K562 (cell line): ENCODE measurements around the gene MBNL1. TPM values are rescaled to one million over a fixed set of nuclear protein-coding genes. Genes with fewer than 3 reads are reported as not detected.

ENCODE experiments used
- ATAC-seq: fragments of 200-7000 bp; cut with Tn5 transposase; 3 replicates; pipeline ENCODE4 v1.9.1; 2020; ENCODE audit warnings: moderate library complexity
- BruUV-seq: library from RNA; stranded (reverse); fragments of 400-500 nt; replicated peaks from 2 replicates; lab custom pipeline; 2021; lab: Mats Ljungman, UMichigan
- CTCF ChIA-PET: fragments of 300-600 bp; formaldehyde crosslinking; extraction: SDS; loops from one replicate; lab custom pipeline; 2021; ENCODE audit warnings: low intra/inter-chr PET ratio; lab: Yijun Ruan, JAX
- POLR2A ChIA-PET: fragments of 300-600, 350-650 bp; sonication (Branson Sonifier 250); formaldehyde crosslinking; extraction: SDS; loops from one replicate; lab custom pipeline; 2021; ENCODE audit warnings: antibody characterized with exemption, inconsistent platforms; lab: Yijun Ruan, JAX
- DNase-seq, 4 experiments: peaks; one replicate each; pipeline versions ENCODE4 v3.0.0 to v3.0.0-alpha.2; 2011 to 2018; ENCODE audit warnings: low spot score in 3 of 4, mixed read lengths in 3 of 4; ENCODE audit errors: extremely low read depth in 1 of 4
- FAIRE-seq: peaks from 2 replicates; lab custom pipeline; 2011; peaks lifted over from hg19 to GRCh38; lab: Jason Lieb, UNC
- H2AFZ ChIP-seq: 2 replicates; pipeline ENCODE4 v1.6.0; 2011; ENCODE audit warnings: low read depth, low read length, control low read depth, inconsistent platforms
- H3K27ac ChIP-seq: fragments of 200-600 bp; 3 replicates; pipeline ENCODE4 v1.8.0; 2011; ENCODE audit warnings: low read depth, mild to moderate bottlenecking, control low read depth, inconsistent platforms, low read length, moderate library complexity, mixed read lengths; ENCODE audit errors: extremely low read depth
- H3K27me3 ChIP-seq, 2 experiments: fragments of 300-600 bp in 1 of 2; 2 replicates in 1 of 2; 3 replicates in 1 of 2; pipeline versions ENCODE4 v1.6.0 to v1.8.0; 2011; ENCODE audit warnings: inconsistent platforms in 2 of 2, low read length in 2 of 2, mild to moderate bottlenecking in 1 of 2, mixed read lengths in 1 of 2, moderate library complexity in 1 of 2; ENCODE audit not compliant: control insufficient read depth in 2 of 2, insufficient read depth in 2 of 2
- H3K36me3 ChIP-seq: fragments of 300-600 bp; 3 replicates; pipeline ENCODE4 v1.8.0; 2011; ENCODE audit warnings: mild to moderate bottlenecking, low read length, inconsistent platforms; ENCODE audit not compliant: control insufficient read depth, insufficient read depth
- H3K4me1 ChIP-seq, 2 experiments: fragments of 200-600 bp in 1 of 2; replicated peaks in 1 of 2; 2 replicates in 1 of 2; 3 replicates in 1 of 2; pipeline versions ENCODE4 v1.5.1 to v1.8.0; 2011; ENCODE audit warnings: inconsistent platforms in 2 of 2, low read length in 2 of 2, mild to moderate bottlenecking in 1 of 2, mixed read lengths in 1 of 2, moderate library complexity in 1 of 2; ENCODE audit not compliant: control insufficient read depth in 2 of 2, insufficient read depth in 2 of 2
- H3K4me2 ChIP-seq: 2 replicates; pipeline ENCODE4 v1.6.1; 2011; ENCODE audit warnings: low read length, control low read depth, inconsistent platforms, mixed read lengths; ENCODE audit not compliant: insufficient read depth
- H3K4me3 ChIP-seq: fragments of 200-600 bp; sonication (generic), shearing (Covaris generic); 2 replicates; pipeline ENCODE4 v1.5.1; 2016; ENCODE audit warnings: control low read depth, inconsistent platforms
- H3K79me2 ChIP-seq: fragments of 200-600 bp; 3 replicates; pipeline ENCODE4 v1.8.0; 2011; ENCODE audit warnings: low read length, inconsistent platforms; ENCODE audit not compliant: control insufficient read depth, insufficient read depth
- H3K9ac ChIP-seq, 2 experiments: 2 replicates each; pipeline versions ENCODE4 v1.6.0 to v1.6.1; 2011; ENCODE audit warnings: low read depth in 2 of 2, low read length in 2 of 2, control low read depth in 1 of 2, inconsistent platforms in 1 of 2, mild to moderate bottlenecking in 1 of 2, mixed read lengths in 1 of 2; ENCODE audit not compliant: insufficient read depth in 1 of 2
- H3K9me1 ChIP-seq: one replicate; pipeline ENCODE4 v1.6.0; 2011; ENCODE audit warnings: inconsistent platforms, mild to moderate bottlenecking, low read length, moderate library complexity; ENCODE audit not compliant: control insufficient read depth, insufficient read depth
- H3K9me3 ChIP-seq: replicated peaks from 2 replicates; pipeline ENCODE4 v1.5.1; 2011; ENCODE audit warnings: low read depth, low read length, inconsistent platforms; ENCODE audit not compliant: control insufficient read depth, insufficient read depth
- H4K20me1 ChIP-seq: replicated peaks from 2 replicates; pipeline ENCODE4 v1.6.1; 2011; ENCODE audit warnings: low read length, inconsistent platforms, mixed read lengths; ENCODE audit not compliant: control insufficient read depth, insufficient read depth
- ATF4 ChIP-seq: fragments of 450-650 bp; formaldehyde crosslinking; IDR thresholded peaks from 2 replicates; pipeline ENCODE4 v1.4.0; 2022; ENCODE audit warnings: mild to moderate bottlenecking, moderate library complexity
- GABPA ChIP-seq: fragments of 200-800 bp; sonication (Bioruptor generic); conservative IDR thresholded peaks from 2 replicates; pipeline ENCODE4 v1.6.1; 2016; ENCODE audit warnings: low read depth, missing genetic modification characterization, missing compliant biosample characterization
- JUND ChIP-seq, 2 experiments: IDR thresholded peaks; 2 replicates in 1 of 2; 3 replicates in 1 of 2; pipeline ENCODE4 v1.6.1; 2011; ENCODE audit warnings: borderline replicate concordance in 2 of 2, low read depth in 2 of 2, low read length in 2 of 2, improper control_type of control experiment in 1 of 2, missing biosample characterization in 1 of 2, missing genetic modification characterization in 1 of 2, missing genetic modification reagents in 1 of 2
- MEIS2 ChIP-seq: fragments of 450-650 bp; IDR thresholded peaks from 2 replicates; pipeline ENCODE4 v1.6.1; 2014; ENCODE audit warnings: mild to moderate bottlenecking; ENCODE audit not compliant: partially characterized antibody
- MXI1 ChIP-seq: IDR thresholded peaks from 2 replicates; pipeline ENCODE4 v1.6.1; 2011; ENCODE audit warnings: low read depth, mild to moderate bottlenecking, improper control_type of control experiment, low read length
- ZNF324 ChIP-seq: fragments of 250-450 bp; sonication (Bioruptor Pico); IDR thresholded peaks from 2 replicates; pipeline ENCODE4 v1.4.0; 2020; ENCODE audit warnings: mild to moderate bottlenecking
- WGBS: fragments of 100-300 bp; shearing (Covaris generic); methylation state at CpG from one replicate; pipeline ENCODE4 v1.1.6; 2016; ENCODE audit warnings: low coverage, mixed read lengths; ENCODE audit not compliant: insufficient coverage; ENCODE audit errors: missing lambda C conversion rate; 5-methylcytosine and 5-hydroxymethylcytosine counted together
- in situ Hi-C: fragments of 300-500 bp; cut with MboI; formaldehyde crosslinking; loops from 4 replicates; pipeline ENCODE4 v1.15.0; 2018; ENCODE audit warnings: inconsistent platforms, mixed read lengths
- intact Hi-C: fragments of 100-400 bp; cut with micrococcal nuclease; formaldehyde crosslinking; loops from 2 replicates; pipeline ENCODE4 v1.14.2; 2022
- polyA plus RNA-seq, 8 experiments: library from polyadenylated mRNA; depleted of rRNA in 4 of 8; stranded (reverse) in 5 of 8; unstranded in 3 of 8; fragments of >200 nt; fragmentation: Nextera tagmentation in 2 of 8; fragmentation: Illumina TruSeq in 1 of 8; extraction: Ambion mirVana in 2 of 8; extraction: Trizol in 1 of 8; gene quantifications; 2 replicates each; pipeline versions ENCODE4 v1.2.1 to v1.2.3, GENCODE V29; 2011 to 2014; ENCODE audit warnings: inconsistent platforms in 1 of 8, missing spikeins in 1 of 8
- total RNA-seq, 7 experiments: library from RNA; depleted of rRNA in 6 of 7; stranded (reverse); fragments of >200 nt in 6 of 7; fragmentation: Illumina TruSeq in 2 of 7; extraction: Trizol in 2 of 7; gene quantifications; 2 replicates each; pipeline versions ENCODE4 v1.2.1 to v1.2.3, GENCODE V29; 2011 to 2021; ENCODE audit warnings: low replicate concordance in 1 of 7
- TF ChIP-seq, protein P1 (sequence below): fragments of 450-650 bp; IDR thresholded peaks from 2 replicates; pipeline ENCODE4 v1.6.1; 2016; ENCODE audit warnings: mild to moderate bottlenecking
- TF ChIP-seq, protein P2 (sequence below): fragments of 250-450 bp; sonication (Bioruptor Pico); IDR thresholded peaks from 2 replicates; pipeline ENCODE4 v1.5.0; 2020; ENCODE audit warnings: mild to moderate bottlenecking, borderline replicate concordance

MBNL1 gene
- total and polyA plus RNA-seq, 9 of the 15 experiments (the other 6 are each of a cell fraction or from before 2014, with no cell fraction given) = 70.3 to 243 (median 220) TPM

GRCh38 chr3:152225201-152225600 is 43.5 kb upstream of the MBNL1 start:
- Histone ChIP-seq H3K79me2 (no peaks in the 10 kb centered on the region), H2AFZ (0 out of 2 replicates have a peak overlapping the region, but pooled peaks have one; percentile 35), H3K4me1 (no peaks in the 10 kb centered on the region), H3K9ac (no peak overlapping the region), H3K36me3 (no peaks in the 10 kb centered on the region), H3K27ac (no peak overlapping the region), H4K20me1 (no peaks in the 10 kb centered on the region), H3K9me1 (no peaks in the 10 kb centered on the region), H3K4me3 (no peak overlapping the region), H3K9me3 (no peaks in the 10 kb centered on the region), H3K4me2 (no peak overlapping the region), H3K27me3 (no peaks in the 10 kb centered on the region)
- FAIRE-seq (peak; percentile 35), ATAC-seq (peak; percentile 27; the same call in 1 of the 3 replicates), DNase-seq (no peak)
- in situ Hi-C loops (no loop called here), intact Hi-C loops (no loop called here)
- CTCF ChIA-PET = no interaction called here
- 55% methylated on average over 2 of the region's 2 CpGs for WGBS
- POLR2A ChIA-PET = interaction anchor here (1.0 kb wide), 1 partner anchor 8 kb away, joined by 3 read pairs; no protein-coding TSS in a partner anchor
- no TSS peak for BruUV-seq
- TF ChIP-seq GABPA (tag) = no peak
- no peak for TF ChIP-seq ATF4
- TF ChIP-seq JUND (IDR thresholded peaks at IDR 0.05; ENCODE audit: borderline replicate concordance, low read depth, low read length) = no peak
- no peak for TF ChIP-seq JUND (tag; IDR thresholded peaks at IDR 0.05; ENCODE audit: borderline replicate concordance, low read depth, low read length)
- TF ChIP-seq, protein P1, sequence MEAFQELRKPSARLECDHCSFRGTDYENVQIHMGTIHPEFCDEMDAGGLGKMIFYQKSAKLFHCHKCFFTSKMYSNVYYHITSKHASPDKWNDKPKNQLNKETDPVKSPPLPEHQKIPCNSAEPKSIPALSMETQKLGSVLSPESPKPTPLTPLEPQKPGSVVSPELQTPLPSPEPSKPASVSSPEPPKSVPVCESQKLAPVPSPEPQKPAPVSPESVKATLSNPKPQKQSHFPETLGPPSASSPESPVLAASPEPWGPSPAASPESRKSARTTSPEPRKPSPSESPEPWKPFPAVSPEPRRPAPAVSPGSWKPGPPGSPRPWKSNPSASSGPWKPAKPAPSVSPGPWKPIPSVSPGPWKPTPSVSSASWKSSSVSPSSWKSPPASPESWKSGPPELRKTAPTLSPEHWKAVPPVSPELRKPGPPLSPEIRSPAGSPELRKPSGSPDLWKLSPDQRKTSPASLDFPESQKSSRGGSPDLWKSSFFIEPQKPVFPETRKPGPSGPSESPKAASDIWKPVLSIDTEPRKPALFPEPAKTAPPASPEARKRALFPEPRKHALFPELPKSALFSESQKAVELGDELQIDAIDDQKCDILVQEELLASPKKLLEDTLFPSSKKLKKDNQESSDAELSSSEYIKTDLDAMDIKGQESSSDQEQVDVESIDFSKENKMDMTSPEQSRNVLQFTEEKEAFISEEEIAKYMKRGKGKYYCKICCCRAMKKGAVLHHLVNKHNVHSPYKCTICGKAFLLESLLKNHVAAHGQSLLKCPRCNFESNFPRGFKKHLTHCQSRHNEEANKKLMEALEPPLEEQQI = no peak
- TF ChIP-seq MEIS2 = no peak
- TF ChIP-seq MXI1 = no peak
- TF ChIP-seq ZNF324 = no peak
- TF ChIP-seq, protein P2, sequence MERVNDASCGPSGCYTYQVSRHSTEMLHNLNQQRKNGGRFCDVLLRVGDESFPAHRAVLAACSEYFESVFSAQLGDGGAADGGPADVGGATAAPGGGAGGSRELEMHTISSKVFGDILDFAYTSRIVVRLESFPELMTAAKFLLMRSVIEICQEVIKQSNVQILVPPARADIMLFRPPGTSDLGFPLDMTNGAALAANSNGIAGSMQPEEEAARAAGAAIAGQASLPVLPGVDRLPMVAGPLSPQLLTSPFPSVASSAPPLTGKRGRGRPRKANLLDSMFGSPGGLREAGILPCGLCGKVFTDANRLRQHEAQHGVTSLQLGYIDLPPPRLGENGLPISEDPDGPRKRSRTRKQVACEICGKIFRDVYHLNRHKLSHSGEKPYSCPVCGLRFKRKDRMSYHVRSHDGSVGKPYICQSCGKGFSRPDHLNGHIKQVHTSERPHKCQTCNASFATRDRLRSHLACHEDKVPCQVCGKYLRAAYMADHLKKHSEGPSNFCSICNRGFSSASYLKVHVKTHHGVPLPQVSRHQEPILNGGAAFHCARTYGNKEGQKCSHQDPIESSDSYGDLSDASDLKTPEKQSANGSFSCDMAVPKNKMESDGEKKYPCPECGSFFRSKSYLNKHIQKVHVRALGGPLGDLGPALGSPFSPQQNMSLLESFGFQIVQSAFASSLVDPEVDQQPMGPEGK (CRISPR knock-in tag) = no peak
